ENCODE results near the gene GAS2.

Gene GAS2

DNA sequence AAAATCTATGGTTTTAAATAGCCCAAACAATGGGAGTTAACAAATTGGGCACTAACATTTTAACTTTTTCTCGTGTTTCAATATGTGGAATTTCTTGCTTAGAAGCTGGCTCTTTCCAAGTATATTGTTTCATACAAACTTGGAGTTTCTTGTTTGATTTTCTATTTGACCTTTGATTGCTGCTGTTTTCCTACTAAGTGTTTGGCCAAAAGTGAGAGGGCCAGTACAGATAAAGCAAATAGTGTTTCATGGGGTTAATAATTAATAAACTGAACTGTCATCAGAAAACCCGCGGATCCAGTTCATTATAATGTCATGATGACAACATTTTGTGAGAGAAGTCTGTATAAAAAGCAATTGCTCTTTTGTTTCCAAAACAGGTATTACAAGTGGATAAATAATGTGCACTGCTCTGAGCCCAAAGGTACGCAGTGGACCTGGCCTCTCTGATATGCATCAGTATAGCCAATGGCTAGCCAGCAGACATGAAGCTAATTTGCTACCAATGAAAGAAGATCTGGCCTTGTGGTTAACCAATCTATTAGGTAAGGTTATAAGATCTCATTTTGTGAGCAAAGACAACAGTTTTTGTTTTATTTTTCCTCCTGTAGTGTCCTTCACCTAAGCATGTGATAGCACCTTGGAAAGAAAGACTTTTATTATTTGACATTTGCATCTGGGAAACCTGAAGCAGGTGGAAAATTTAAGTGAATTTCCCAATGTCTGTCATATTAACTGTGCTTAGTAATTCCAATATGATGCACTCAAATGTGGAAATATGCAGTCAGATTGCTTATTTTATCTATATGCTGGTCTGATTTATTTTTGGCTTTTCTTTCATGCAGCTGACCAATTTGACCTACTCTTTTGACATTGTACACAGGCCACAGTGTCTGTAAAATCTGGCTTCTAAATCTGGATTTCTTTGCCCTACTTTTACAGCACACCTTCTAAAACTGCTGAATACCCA is 8.3 kb downstream of the GAS2 start:
- no peak for DNase-seq (ENCODE audit: low spot score)

DNA sequence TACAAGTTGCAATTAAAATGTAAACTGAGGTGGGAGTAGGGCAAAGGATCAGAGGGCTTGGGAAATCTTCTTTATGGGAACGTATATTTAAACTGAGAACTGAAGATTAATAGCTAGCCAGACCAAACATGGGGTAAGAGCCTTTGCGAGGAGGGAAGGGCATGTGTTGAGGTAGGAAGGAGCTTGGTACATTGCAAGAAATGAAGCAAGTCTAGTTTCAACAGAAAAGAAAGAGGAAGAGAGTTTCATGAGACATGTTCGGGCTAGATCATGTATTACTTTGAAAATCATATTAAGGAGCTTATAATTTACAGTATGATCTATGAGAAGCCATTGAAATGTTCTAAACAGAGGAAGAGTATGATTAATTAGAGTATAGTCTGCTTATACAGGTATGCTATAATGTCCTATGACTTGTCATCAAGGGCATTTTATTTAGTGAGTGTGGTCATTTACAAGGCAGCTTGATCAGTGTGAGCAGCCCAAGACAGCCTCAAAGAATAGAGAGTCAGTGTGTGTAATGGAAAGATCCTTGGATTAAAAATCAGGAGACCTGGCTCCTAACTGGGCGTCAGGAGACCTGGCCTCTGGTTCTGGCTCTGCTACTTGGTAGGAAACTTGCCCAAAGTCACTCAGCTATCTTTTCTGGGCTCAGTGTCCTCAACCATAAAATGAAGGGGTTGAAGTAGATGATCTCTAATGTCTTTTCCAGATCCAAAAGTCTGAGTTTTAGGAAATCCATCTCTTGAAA is 10.9 kb downstream of the GAS2 start:
- no peak for DNase-seq (ENCODE audit: low spot score)

- no peak for DNase-seq (ENCODE audit: low spot score)
Measured at GRCh38 chr11:22680628-22681027, 14.2 kb downstream of the GAS2 start.

DNA sequence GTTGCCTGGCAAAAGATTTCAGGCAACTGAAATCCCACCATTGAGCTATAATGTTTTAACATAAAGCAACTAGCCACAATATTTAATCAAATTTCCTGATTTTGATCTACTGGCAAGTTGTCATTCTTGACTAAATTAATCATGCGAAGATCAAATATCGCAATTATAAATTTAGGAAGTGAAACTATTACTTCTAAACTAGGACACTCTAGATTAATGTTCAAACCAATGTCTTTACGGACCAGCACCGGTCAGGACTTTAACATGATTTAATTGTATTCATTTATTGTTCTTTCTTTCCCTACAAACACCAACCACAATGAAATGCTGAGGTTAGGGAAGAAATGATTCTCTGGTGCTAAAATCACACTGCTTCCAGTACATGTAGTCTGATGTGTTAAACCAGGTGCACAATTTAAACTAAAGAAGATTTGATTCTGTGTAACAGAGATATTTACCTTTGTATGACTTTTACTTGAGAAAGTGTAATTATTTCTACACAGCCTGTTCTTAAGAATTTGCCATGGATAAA is 14.9 kb downstream of the GAS2 start:
- DNase-seq (ENCODE audit: low spot score) = no peak

- no peak for DNase-seq (ENCODE audit: low spot score)
Measured at GRCh38 chr11:22684082-22684481, 17.7 kb downstream of the GAS2 start.

DNA sequence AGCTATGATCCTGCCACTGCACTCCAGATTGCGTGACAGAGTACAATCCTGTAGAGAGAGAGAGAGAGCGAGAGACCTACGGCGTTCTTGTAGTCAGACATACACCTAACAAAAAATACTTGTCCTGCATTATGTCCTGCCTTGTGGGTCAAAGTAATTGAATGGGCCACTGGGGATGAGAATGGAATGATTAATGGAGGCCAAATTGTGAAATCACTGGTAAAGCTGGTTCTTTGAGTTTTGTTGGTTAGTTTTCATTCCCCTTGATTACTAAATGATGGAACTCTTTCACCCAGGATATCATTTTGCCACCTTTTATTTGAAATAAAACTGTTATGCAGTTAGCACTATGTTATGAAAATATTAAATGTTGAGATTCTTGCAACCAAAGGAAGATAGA is 18.7 kb downstream of the GAS2 start:
- DNase-seq (ENCODE audit: low spot score) = no peak

DNA sequence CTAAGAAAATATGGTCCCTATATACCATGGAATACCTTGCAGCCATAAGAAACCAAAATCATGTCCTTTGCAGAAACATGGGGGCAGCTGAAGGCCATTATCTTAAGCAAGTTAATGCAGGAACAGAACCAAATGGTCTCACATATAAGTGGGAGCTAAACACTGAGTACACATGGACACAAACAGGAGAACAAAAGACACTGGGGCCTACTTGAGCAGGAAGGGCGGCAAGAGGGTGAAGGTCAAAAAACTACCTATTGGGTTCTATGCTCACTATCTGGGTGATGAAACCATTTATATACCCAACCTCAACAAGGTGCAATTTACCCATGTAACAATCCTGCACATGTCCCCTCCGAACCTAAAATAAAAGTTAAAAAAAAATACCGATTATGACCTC is 22.5 kb downstream of the GAS2 start:
- DNase-seq (ENCODE audit: low spot score) = no peak

- no peak for DNase-seq (ENCODE audit: low spot score)
Measured at GRCh38 chr11:22690257-22690656, 23.8 kb downstream of the GAS2 start.

- DNase-seq (ENCODE audit: low spot score) = no peak
Measured at GRCh38 chr11:22690871-22691270, 24.5 kb downstream of the GAS2 start.

GRCh38 chr11:22699388-22699787 is 33.0 kb downstream of the GAS2 start:
- no peak for DNase-seq (ENCODE audit: low spot score)

DNA sequence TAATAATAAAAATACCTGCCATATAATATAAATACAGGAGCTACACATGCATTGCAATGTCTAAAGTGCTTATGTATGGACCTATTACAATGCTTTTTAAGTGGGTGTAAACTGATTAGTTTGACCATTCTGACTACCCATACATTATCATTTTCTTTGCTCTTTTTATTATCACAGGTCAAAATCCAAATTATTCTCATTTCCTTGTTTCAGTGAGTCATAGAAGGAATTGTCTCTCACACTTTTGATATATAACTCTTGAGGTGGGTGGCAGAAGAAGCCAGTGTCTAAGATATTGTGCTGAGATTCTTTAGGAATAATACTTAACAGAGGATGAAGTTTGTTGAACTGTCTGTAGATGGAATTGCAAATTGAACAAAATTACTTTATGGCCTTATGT is 35.6 kb downstream of the GAS2 start:
- no peak for DNase-seq (ENCODE audit: low spot score)

- DNase-seq (ENCODE audit: low spot score) = no peak
Measured at GRCh38 chr11:22703040-22703439, 36.6 kb downstream of the GAS2 start.

DNA sequence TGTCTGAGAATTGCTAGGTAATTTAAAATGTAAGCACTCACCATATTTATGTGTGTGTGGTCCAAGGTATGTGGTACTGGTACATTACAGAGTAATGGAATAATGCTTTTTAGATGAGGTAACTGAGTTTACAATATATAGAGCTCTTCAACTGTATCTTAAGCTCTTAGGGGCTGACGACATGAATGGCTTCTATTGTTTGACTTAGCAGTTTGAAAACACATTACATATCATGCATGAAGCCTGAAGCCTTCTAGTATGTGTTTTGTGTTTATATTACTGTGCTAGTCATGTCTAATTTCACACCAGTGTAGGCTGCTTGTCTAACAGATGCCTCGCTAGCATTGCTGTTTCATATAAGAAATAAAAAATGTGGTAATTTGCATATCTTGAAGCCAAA is 37.2 kb downstream of the GAS2 start:
- no peak for DNase-seq (ENCODE audit: low spot score)

GRCh38 chr11:22707119-22707899 is 40.9 kb downstream of the GAS2 start:
- no peak for DNase-seq (ENCODE audit: low spot score)

- no peak for DNase-seq (ENCODE audit: low spot score)
Measured at GRCh38 chr11:22711071-22711770, 44.8 kb downstream of the GAS2 start.

GRCh38 chr11:22711880-22712279 is 45.5 kb downstream of the GAS2 start:
- DNase-seq (ENCODE audit: low spot score) = no peak

DNA sequence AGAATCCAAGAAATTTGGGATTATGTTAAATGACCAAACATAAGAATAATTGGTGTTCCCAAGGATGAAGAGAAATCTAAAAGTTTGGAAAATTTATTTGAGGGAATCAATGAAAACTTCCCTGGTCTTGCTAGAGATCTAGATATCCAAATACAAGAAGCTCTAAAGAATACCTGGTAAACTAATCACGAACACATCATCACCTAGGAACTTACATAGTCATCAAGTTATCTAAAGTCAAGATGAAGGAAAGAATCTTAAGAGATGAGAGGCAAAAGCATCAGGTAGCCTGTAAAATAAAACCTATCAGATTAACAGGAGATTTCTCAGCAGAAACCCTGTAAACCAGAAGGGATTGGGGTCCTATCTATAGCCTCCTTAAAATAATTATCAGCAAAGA is 46.9 kb downstream of the GAS2 start:
- DNase-seq (ENCODE audit: low spot score) = no peak

DNA sequence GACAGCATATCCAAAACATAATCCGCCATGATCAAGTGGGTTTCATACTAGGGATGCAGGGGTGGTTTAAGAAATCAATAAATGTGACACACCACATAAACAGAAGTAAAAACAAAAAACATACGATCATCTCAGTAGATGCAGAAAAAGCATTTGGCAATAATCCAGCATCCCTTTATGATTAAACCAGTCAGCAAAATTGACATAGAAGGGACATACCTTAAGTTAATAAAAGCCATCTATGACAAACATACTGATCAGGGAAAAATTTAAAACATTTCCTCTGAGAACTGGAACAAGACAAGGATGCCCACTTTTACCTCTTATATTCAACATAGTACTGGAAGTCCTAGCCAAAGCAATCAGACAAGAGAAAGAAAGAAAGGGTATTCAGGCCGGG is 49.6 kb downstream of the GAS2 start:
- DNase-seq (ENCODE audit: low spot score) = no peak

DNA sequence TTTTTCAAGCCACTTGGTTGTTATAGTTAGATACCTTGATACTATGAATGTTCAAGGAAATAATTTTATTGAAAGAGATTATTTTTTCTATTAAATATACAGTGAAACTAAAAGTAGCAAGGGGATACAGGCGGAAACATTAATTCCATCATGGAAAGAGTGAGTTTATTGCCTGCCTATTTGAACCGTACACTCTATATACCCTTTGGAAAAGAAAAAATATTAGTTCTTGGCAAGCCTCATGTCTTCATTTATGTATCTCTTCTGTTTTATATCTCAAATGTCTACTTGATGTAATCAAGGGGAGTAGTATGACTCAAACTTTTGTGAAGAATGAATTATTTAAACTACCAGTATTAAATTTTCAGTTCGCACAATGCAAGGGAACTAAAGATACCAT is 54.0 kb downstream of the GAS2 start:
- DNase-seq (ENCODE audit: low spot score) = no peak

GRCh38 chr11:22723274-22723673 is 56.9 kb downstream of the GAS2 start:
- no peak for DNase-seq (ENCODE audit: low spot score)

- DNase-seq (ENCODE audit: low spot score) = no peak
Measured at GRCh38 chr11:22725079-22725478, 58.7 kb downstream of the GAS2 start.

All from hematopoietic multipotent progenitor cell treated with erythropoietin and hydrocortisone succinate and interleukin-3 and kit ligand, for 15 days (in vitro differentiated cells).